K562 (cell line): ENCODE data around the gene ZNF442. TPM values are rescaled to one million over a fixed set of nuclear protein-coding genes. Genes with fewer than 3 reads are reported as not detected.

Experiments used
- ARID4B ChIP-seq: sonication (generic); formaldehyde crosslinking; IDR thresholded peaks from 2 replicates; pipeline ENCODE4 v1.8.0; 2022; ENCODE audit warnings: mild to moderate bottlenecking, missing genetic modification reagents
- ATF1 ChIP-seq, 2 experiments: fragments of 450-650 bp in 1 of 2; IDR thresholded peaks; 2 replicates each; pipeline ENCODE4 v1.6.1; 2016; ENCODE audit warnings: missing compliant biosample characterization in 1 of 2, missing genetic modification characterization in 1 of 2
- CHD4 ChIP-seq: fragments of 200-600 bp; sonication (generic); IDR thresholded peaks from 3 replicates; pipeline ENCODE4 v1.6.1; 2012; ENCODE audit warnings: low read depth, mild to moderate bottlenecking, mixed read lengths, low read length, inconsistent platforms; ENCODE audit not compliant: insufficient read depth, insufficient replicate concordance, poor library complexity, severe bottlenecking
- E2F3 ChIP-seq: fragments of 250-450 bp; sonication (Bioruptor Pico); IDR thresholded peaks from 2 replicates; pipeline ENCODE4 v1.4.0; 2020; ENCODE audit warnings: mild to moderate bottlenecking
- EWSR1 ChIP-seq: fragments of 450-650 bp; IDR thresholded peaks from 2 replicates; pipeline ENCODE4 v1.6.1; 2018; ENCODE audit warnings: borderline replicate concordance, mild to moderate bottlenecking, low read depth, moderate library complexity; ENCODE audit not compliant: partially characterized antibody
- KLF6 ChIP-seq: fragments of 250-450 bp; sonication (Bioruptor Pico); IDR thresholded peaks from 2 replicates; pipeline ENCODE4 v1.4.0; 2020; ENCODE audit warnings: mild to moderate bottlenecking, moderate library complexity, borderline replicate concordance
- NRF1 ChIP-seq, 2 experiments: fragments of 450-650 bp; IDR thresholded peaks in 1 of 2; conservative IDR thresholded peaks in 1 of 2; 2 replicates each; pipeline ENCODE4 v1.6.1; 2014; ENCODE audit warnings: mild to moderate bottlenecking in 2 of 2
- SFPQ ChIP-seq: fragments of 200-400 bp; formaldehyde crosslinking; IDR thresholded peaks from 2 replicates; pipeline ENCODE4 v1.6.1; 2017; ENCODE audit warnings: mild to moderate bottlenecking, low read depth, low read length, moderate library complexity
- TOE1 ChIP-seq, 2 experiments: fragments of 450-650 bp in 1 of 2; sonication (generic) in 1 of 2; formaldehyde crosslinking in 1 of 2; IDR thresholded peaks; 2 replicates each; pipeline versions ENCODE4 v1.7.1 to v1.8.0; 2016 to 2022; ENCODE audit warnings: borderline replicate concordance in 2 of 2, mild to moderate bottlenecking in 2 of 2, antibody characterized with exemption in 1 of 2, inconsistent platforms in 1 of 2, low read depth in 1 of 2, missing genetic modification reagents in 1 of 2, moderate library complexity in 1 of 2
- U2AF1 ChIP-seq: fragments of 200-400 bp; formaldehyde crosslinking; optimal IDR thresholded peaks from 2 replicates; pipeline ENCODE3; 2017; ENCODE audit warnings: mild to moderate bottlenecking, low read depth, low read length, moderate library complexity
- USF1 ChIP-seq: sonication (generic); formaldehyde crosslinking; IDR thresholded peaks from 2 replicates; pipeline ENCODE4 v1.9.0; 2022; ENCODE audit warnings: mild to moderate bottlenecking, missing genetic modification reagents
- VEZF1 ChIP-seq: fragments of 200-800 bp; sonication (Bioruptor generic); IDR thresholded peaks from 2 replicates; pipeline ENCODE4 v1.6.1; 2017; ENCODE audit warnings: missing genetic modification characterization, missing compliant biosample characterization
- ZBTB1 ChIP-seq: sonication (generic); formaldehyde crosslinking; IDR thresholded peaks from 2 replicates; pipeline ENCODE4 v1.8.1; 2023; ENCODE audit warnings: missing genetic modification reagents, low read depth, mild to moderate bottlenecking, borderline replicate concordance
- polyA plus RNA-seq, 8 experiments: library from polyadenylated mRNA; depleted of rRNA in 4 of 8; stranded (reverse) in 5 of 8; unstranded in 3 of 8; fragments of >200 nt; fragmentation: Nextera tagmentation in 2 of 8; fragmentation: Illumina TruSeq in 1 of 8; extraction: Ambion mirVana in 2 of 8; extraction: Trizol in 1 of 8; gene quantifications; 2 replicates each; pipeline versions ENCODE4 v1.2.1 to v1.2.3, GENCODE V29; 2011 to 2014; ENCODE audit warnings: inconsistent platforms in 1 of 8, missing spikeins in 1 of 8
- total RNA-seq, 7 experiments: library from RNA; depleted of rRNA in 6 of 7; stranded (reverse); fragments of >200 nt in 6 of 7; fragmentation: Illumina TruSeq in 2 of 7; extraction: Trizol in 2 of 7; gene quantifications; 2 replicates each; pipeline versions ENCODE4 v1.2.1 to v1.2.3, GENCODE V29; 2011 to 2021; ENCODE audit warnings: low replicate concordance in 1 of 7

ZNF442 gene
- total and polyA plus RNA-seq, 9 of the 15 experiments (the other 6 are each of a cell fraction or from before 2014, with no cell fraction given), result 1.7 to 7.0 (median 4.1) TPM

- TF ChIP-seq ARID4B (CRISPR knock-in tag) (peak; percentile 71), U2AF1 (no peak), TOE1 (IDR thresholded peaks at IDR 0.05; ENCODE audit: borderline replicate concordance) (peak; percentile 49; the same call in 1 of the 2 replicates), TOE1 (CRISPR knock-in tag; IDR thresholded peaks at IDR 0.05; ENCODE audit: borderline replicate concordance, low read depth) (no peak), CHD4 (peak; percentile 40), ZBTB1 (CRISPR knock-in tag) (0 out of 2 replicates have a peak, but pooled peaks have one; percentile 38), EWSR1 (no peak), VEZF1 (peak; percentile 52), ATF1 (CRISPR knock-in tag; IDR thresholded peaks at IDR 0.05) (no peak), ATF1 (tag; IDR thresholded peaks at IDR 0.05) (peak; percentile 70), SFPQ (no peak), NRF1 (conservative IDR thresholded peaks at IDR 0.05 in 1 of 2, IDR thresholded peaks at IDR 0.05 in 1 of 2) (peak; percentile 74 to 77), KLF6 (no peak), E2F3 (CRISPR knock-in tag) (no peak), USF1 (CRISPR knock-in tag) (peak; percentile 83)
These were observed 35.4 kb upstream of the ZNF442 start, which contains the start of gene ZNF799 (continued) for GRCh38 chr19:12400633-12401502.
